Measurements from ENCODE around the gene CELF2.

- TF ChIP-seq EP300 (IDR thresholded peaks at IDR 0.05) (no peak), CTCF (IDR thresholded peaks at IDR 0.05) (no peak)
Observed at GRCh38 chr10:11034762-11035161, 17.1 kb downstream of the CELF2 start.

All from sigmoid colon (tissue), 4 donors.